ENCODE data around the gene MAP2K1. TPM values are rescaled to one million over a fixed set of nuclear protein-coding genes. Genes with fewer than 3 reads are reported as not detected.
"Not testable (repeated sequence)": the region's sequence is repeated elsewhere in the genome, so short reads cannot be mapped to it uniquely, and the experiment has no call there.

Gene MAP2K1
- total RNA-seq, 6 experiments from 2014 or later: 25.7 to 68.8 (median 53.9) TPM

DNA sequence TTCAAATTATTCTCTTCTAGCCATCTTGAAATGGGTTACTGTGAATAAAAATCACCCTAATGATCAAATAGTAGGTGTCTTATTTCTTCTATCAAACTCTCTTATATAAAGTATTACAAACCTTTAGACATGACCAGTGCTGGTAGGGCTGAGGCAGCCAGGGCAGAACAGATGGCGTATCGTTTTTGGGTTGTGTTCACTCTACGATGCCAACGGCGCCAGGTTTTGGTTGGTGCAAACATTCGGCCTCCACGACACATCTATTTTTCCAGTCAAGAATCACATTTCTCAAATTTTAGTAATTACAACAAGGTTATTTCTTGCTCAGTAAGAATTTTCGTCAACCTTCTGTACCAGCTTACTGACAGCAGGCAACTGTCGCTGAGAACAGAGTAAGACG lies 115.8 kb downstream of the MAP2K1 start:
- 75% methylated on average over 10 of the region's 10 CpGs for WGBS (ENCODE audit: insufficient coverage, low coverage, low lambda C conversion rate, missing lambda C conversion rate)
- DNase-seq (no peak), ATAC-seq (no peak)
- H3K9me3 ChIP-seq: no peaks in the 10 kb centered on the region
- no peaks in the 10 kb centered on the region for H3K27me3 ChIP-seq
- H3K4me3 ChIP-seq: no peak overlapping the region
- no peak for TF ChIP-seq POLR2A (IDR thresholded peaks at IDR 0.05)
- TF ChIP-seq, protein P1, sequence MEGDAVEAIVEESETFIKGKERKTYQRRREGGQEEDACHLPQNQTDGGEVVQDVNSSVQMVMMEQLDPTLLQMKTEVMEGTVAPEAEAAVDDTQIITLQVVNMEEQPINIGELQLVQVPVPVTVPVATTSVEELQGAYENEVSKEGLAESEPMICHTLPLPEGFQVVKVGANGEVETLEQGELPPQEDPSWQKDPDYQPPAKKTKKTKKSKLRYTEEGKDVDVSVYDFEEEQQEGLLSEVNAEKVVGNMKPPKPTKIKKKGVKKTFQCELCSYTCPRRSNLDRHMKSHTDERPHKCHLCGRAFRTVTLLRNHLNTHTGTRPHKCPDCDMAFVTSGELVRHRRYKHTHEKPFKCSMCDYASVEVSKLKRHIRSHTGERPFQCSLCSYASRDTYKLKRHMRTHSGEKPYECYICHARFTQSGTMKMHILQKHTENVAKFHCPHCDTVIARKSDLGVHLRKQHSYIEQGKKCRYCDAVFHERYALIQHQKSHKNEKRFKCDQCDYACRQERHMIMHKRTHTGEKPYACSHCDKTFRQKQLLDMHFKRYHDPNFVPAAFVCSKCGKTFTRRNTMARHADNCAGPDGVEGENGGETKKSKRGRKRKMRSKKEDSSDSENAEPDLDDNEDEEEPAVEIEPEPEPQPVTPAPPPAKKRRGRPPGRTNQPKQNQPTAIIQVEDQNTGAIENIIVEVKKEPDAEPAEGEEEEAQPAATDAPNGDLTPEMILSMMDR (IDR thresholded peaks at IDR 0.05): no peak
- H3K4me1 ChIP-seq: peaks cover 0 to 26% (median 7%) of the 10 kb centered on the region in 4 donors
- no peak overlapping the region for H3K27ac ChIP-seq
- intact Hi-C loops (cut with DNase I): no loop called here
- H3K36me3 ChIP-seq: peaks cover 8 to 56% (median 34%) of the 10 kb centered on the region in 4 donors

DNA sequence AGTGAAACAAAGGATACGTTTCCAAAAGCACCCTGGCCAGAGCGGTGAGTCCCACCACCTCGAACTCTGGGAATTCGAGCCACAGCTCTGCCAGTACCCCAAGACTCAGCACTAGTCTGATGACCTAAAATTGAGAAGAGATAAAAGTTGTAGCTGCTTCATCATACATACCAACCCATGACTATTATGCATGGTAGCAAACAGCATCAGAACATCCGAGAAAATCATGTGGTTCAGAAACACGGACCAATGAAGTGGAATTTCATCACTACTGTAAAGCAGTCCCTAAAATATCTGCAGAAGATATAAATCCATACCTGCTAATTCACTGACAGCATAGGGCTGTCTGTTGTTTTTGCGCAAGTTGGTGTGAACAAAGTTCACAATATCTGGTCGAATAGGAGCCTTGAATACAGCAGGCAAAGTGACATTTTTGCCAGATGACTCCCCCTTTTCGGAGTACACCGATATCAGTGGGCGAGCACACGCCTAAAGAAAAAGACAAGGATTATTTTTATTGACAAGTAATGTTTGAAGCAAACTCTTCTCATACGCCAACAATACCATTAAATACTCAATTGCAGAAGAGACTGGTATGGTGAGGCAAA lies 116.4 kb downstream of the MAP2K1 start:
- DNase-seq; H3K27me3 ChIP-seq; intact Hi-C loops (cut with DNase I); ATAC-seq; H3K9me3 ChIP-seq: not testable (repeated sequence)
- Histone ChIP-seq H3K4me1 (peaks cover 0 to 26% (median 7%) of the 10 kb centered on the region in 4 donors), H3K4me3 (peak overlapping the region; percentile 83 to 97 (median 95)), H3K36me3 (peaks cover 8 to 52% (median 33%) of the 10 kb centered on the region in 4 donors), H3K27ac (peak overlapping the region in 2 of 3 donors; percentile 94 to 97)
- 28% methylated on average over 13 of the region's 13 CpGs for WGBS (ENCODE audit: insufficient coverage, low coverage, low lambda C conversion rate, missing lambda C conversion rate)
- TF ChIP-seq POLR2A (IDR thresholded peaks at IDR 0.05): peak; percentile 29

GRCh38 chr15:66503780-66504562 lies 117.3 kb downstream of the MAP2K1 start:
- Histone ChIP-seq H3K4me3 (peak overlapping the region; percentile 83 to 97 (median 95)), H3K36me3 (peaks cover 8 to 43% (median 29%) of the 10 kb centered on the region in 4 donors), H3K27me3 (no peaks in the 10 kb centered on the region), H3K4me1 (peaks cover 0 to 26% (median 7%) of the 10 kb centered on the region in 4 donors), H3K9me3 (no peaks in the 10 kb centered on the region), H3K27ac (peak overlapping the region; percentile 93 to 97 (median 94))
- 1% methylated on average over 12 of the region's 12 CpGs for WGBS (ENCODE audit: insufficient coverage, low coverage, low lambda C conversion rate, missing lambda C conversion rate)
- no peak for ATAC-seq
- TF ChIP-seq POLR2A (IDR thresholded peaks at IDR 0.05): no peak
- TF ChIP-seq, protein P1 (IDR thresholded peaks at IDR 0.05): no peak
- intact Hi-C loops (cut with DNase I): no loop called here
- no peak for DNase-seq

DNA sequence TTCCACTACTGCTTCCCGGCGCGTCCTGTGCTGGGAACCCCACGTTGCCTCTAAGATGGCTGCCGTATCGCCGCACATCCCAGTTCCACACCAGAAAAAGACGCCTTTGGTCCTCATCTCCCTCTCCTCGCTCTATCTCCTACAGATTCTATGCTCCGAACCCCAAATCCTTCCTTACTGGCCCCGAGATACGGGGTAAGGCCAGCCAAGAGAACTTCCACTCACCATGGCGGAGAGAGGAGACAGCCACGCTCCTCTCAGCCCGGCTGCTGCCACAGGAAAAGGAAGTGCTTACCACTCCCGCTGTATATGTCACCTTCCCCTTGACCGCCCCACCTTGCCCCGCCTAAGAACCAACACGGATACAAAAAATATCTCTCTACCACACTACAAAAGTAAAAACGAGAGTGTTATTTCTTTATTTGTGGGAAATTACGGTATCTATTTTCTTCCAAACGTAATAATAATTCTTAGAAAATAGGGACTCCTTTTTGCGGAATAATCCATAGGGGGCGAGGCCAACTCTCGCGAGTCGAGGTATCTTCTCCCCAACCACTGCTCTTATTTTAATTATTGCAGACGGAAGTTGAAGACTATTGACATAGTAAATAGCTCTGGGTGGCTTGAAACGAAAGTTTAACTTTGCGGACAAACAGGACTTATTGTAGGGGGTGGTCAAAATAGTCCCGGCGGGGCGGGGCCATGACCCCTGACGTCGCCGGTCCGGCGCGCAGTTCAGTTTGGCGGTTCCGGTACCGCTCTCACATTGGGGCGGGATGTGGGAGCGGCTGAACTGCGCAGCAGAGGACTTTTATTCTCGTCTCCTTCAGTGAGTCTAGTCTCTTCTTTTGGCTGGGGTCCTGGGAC lies 118.1 kb downstream of the MAP2K1 start, which contains the start of the genes RPL4 and ZWILCH:
Gene RPL4, minus strand, starts transcription at position 293 of the 867 bp plus-strand sequence. Its CDS starts 65 bp downstream, at position 228.
Gene ZWILCH, plus strand, starts transcription at position 764 of the 867 bp plus-strand sequence. Its CDS starts 13 bp downstream, at position 777.
- ATAC-seq (peak; percentile 90 to 95 (median 93)), DNase-seq (peak; percentile 82 to 89 (median 85))
- Histone ChIP-seq H3K27ac (peak within 1 kb of the TSS; percentile 93 to 97 (median 94)), H3K4me1 (peaks cover 0 to 26% (median 7%) of the 10 kb centered on the region in 4 donors), H3K36me3 (peaks cover 8 to 35% (median 22%) of the 10 kb centered on the region in 4 donors), H3K27me3 (no peaks in the 10 kb centered on the region), H3K4me3 (peak within 1 kb of the TSS; percentile 83 to 97 (median 95)), H3K9me3 (no peaks in the 10 kb centered on the region)
- WGBS (ENCODE audit: insufficient coverage, low coverage, low lambda C conversion rate, missing lambda C conversion rate): under 1% methylated on average over 41 of the region's 46 CpGs
- peak; percentile 93 for TF ChIP-seq POLR2A (IDR thresholded peaks at IDR 0.05)
- TF ChIP-seq, protein P1 (IDR thresholded peaks at IDR 0.05): no peak
- intact Hi-C loops (cut with DNase I): no loop called here
